ENCODE measurements around the gene FREM2.

Gene FREM2

GRCh38 chr13:38826182-38826813, 139.4 kb downstream of the FREM2 start:
- H3K36me3 ChIP-seq (ENCODE audit: insufficient read depth, low read length): no peaks in the 10 kb centered on the region
- no peaks in the 10 kb centered on the region for H3K9me3 ChIP-seq (ENCODE audit: low read length)
- H2AFZ ChIP-seq (ENCODE audit: low read depth, low read length): peak overlapping the region; percentile 4
- H3K4me3 ChIP-seq (ENCODE audit: low read length): peak overlapping the region; percentile 10
- peaks cover 19% of the 10 kb centered on the region for H3K4me1 ChIP-seq (ENCODE audit: insufficient read depth, low read length)
- H3K27me3 ChIP-seq (ENCODE audit: insufficient read depth, low read length): no peaks in the 10 kb centered on the region

DNA sequence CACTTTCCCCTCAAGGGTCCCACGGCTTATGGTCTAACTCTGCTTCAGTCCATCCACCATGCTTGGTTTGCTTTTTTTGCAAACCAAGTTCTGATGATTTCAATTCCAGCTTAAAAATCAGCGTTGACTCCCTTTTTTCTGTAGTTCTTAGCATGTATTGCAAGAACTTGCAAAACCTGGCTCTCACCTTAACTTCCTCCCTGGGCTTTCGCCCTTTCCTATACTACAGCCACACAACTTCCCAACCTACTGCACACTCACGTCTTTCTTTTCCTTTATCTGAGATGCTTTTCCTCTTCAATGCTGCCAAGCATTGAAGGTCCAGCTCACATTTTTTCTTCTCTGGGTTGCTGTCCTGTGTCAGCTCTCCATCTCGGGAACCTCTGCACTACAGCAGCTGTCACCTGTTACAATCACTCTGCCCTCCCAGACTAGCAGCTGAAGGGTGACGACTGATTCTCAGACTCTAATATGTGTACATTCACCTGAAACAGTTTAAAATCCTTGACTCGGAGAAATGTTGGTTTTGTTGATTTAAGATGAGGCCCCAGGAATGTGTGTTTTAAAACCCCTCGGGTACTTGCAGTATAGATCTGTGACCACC, 143.7 kb downstream of the FREM2 start:
- Histone ChIP-seq H3K36me3 (ENCODE audit: insufficient read depth, low read length) (no peaks in the 10 kb centered on the region), H3K27me3 (ENCODE audit: insufficient read depth, low read length) (no peaks in the 10 kb centered on the region)

DNA sequence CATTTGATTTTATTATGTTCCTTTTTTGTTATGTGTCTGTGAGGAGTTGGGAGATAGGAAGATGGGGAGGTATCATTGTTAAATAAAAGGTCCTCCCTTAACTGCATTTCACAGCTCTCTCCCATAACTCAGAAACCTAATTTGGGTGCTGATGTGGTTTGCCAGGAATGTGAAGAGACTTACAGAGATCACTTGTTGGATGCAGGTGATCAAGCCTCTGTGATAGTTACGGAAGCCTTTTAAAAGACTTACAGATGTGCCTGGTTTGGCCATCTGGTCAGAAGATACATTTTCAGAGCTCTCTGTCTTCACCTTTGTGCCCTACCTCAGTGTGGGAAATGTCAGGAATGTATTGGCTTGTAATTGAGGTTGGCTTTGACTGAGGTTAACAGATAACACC, 157.7 kb downstream of the FREM2 start:
- Histone ChIP-seq H3K36me3 (ENCODE audit: insufficient read depth, low read length) (no peaks in the 10 kb centered on the region), H3K4me3 (ENCODE audit: low read length) (no peak overlapping the region), H2AFZ (ENCODE audit: low read depth, low read length) (no peak overlapping the region)

More for the DNA sequence above, 143.7 kb downstream of the FREM2 start:
- Histone ChIP-seq H3K4me3 (ENCODE audit: low read length) (no peak overlapping the region), H3K9me3 (ENCODE audit: low read length) (no peaks in the 10 kb centered on the region), H2AFZ (ENCODE audit: low read depth, low read length) (no peak overlapping the region), H3K4me1 (ENCODE audit: insufficient read depth, low read length) (peaks cover 8% of the 10 kb centered on the region)

DNA sequence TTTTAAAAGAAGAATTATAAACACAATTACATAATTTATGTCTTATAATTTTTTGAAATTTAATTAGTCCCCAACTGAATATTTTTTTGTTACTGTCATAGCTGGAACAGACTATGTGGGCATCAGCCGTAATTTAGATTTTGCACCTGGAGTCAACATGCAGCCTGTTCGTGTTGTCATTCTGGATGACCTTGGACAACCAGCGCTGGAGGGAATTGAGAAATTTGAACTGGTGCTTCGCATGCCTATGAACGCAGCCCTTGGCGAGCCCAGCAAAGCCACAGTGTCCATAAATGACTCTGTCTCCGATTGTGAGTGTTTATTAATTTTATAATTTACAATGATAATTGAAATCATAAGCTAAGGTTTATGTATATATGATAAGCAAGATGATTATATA, 161.5 kb downstream of the FREM2 start:
- H3K4me3 ChIP-seq (ENCODE audit: low read length): no peak overlapping the region
- no peaks in the 10 kb centered on the region for H3K4me1 ChIP-seq (ENCODE audit: insufficient read depth, low read length)
- no peaks in the 10 kb centered on the region for H3K27me3 ChIP-seq (ENCODE audit: insufficient read depth, low read length)

More for the DNA sequence above, 157.7 kb downstream of the FREM2 start:
- Histone ChIP-seq H3K4me1 (ENCODE audit: insufficient read depth, low read length) (no peaks in the 10 kb centered on the region), H3K9me3 (ENCODE audit: low read length) (peaks cover 1% of the 10 kb centered on the region), H3K27me3 (ENCODE audit: insufficient read depth, low read length) (no peaks in the 10 kb centered on the region)

DNA sequence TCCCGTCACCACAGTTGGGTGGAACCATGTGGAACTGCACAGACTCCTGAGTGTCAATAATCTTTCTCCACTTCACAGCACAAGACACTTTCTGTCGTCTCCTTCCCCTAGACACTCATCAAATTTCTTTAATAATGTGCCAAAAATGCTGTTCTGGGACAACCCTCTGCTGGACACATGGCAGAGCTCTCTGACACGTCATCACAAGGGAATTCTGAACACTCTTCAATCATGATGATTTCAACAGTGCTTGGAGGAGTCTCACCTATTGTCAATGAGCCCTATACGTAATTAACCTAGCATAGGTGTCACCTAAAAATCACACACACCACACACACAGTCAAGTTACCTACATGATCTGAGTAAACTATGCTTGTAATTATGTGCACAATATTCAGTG, 162.4 kb downstream of the FREM2 start:
- Histone ChIP-seq H2AFZ (ENCODE audit: low read depth, low read length) (no peak overlapping the region), H3K4me1 (ENCODE audit: insufficient read depth, low read length) (no peaks in the 10 kb centered on the region), H3K9me3 (ENCODE audit: low read length) (no peaks in the 10 kb centered on the region), H3K27me3 (ENCODE audit: insufficient read depth, low read length) (no peaks in the 10 kb centered on the region), H3K4me3 (ENCODE audit: low read length) (no peak overlapping the region), H3K36me3 (ENCODE audit: insufficient read depth, low read length) (peaks cover 2% of the 10 kb centered on the region)

More for the DNA sequence above, 161.5 kb downstream of the FREM2 start:
- H2AFZ ChIP-seq (ENCODE audit: low read depth, low read length): no peak overlapping the region
- H3K36me3 ChIP-seq (ENCODE audit: insufficient read depth, low read length): peaks cover 2% of the 10 kb centered on the region
- no peaks in the 10 kb centered on the region for H3K9me3 ChIP-seq (ENCODE audit: low read length)

DNA sequence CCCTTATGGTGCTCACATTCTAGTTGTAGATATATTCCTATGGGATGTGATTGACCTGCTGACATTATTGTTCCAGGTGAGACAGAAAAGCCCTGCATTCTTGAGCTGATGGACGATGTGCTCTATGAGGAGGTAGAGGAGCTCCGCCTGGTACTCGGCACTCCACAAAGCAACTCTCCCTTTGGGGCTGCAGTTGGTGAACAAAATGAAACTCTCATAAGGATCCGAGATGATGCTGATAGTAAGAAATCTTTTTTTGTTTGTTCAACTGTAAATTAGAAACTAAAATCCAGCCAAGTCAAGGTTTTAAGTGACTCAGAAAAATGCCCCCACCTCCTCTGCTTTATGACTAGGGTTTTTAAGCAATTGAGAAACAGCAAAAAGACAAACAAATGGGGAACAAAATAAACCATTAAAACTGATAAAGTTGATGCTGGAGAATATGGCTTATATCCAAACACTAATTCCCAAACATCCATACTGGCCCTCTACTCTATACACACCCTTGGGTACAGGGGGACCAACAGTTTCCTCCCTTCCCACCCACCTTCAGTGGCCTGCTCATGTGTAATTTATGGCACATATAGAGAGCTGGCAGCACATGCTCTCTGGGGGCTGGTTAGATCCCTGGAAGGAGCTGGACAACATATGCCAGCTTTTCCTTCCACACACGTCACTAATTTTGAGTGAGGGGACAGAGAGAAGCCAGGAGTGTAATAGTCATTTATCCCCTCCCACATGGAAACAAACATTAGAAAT, 164.2 kb downstream of the FREM2 start:
- Histone ChIP-seq H3K4me3 (ENCODE audit: low read length) (no peak overlapping the region), H2AFZ (ENCODE audit: low read depth, low read length) (no peak overlapping the region), H3K36me3 (ENCODE audit: insufficient read depth, low read length) (peaks cover 2% of the 10 kb centered on the region), H3K27me3 (ENCODE audit: insufficient read depth, low read length) (no peaks in the 10 kb centered on the region), H3K4me1 (ENCODE audit: insufficient read depth, low read length) (no peaks in the 10 kb centered on the region), H3K9me3 (ENCODE audit: low read length) (no peaks in the 10 kb centered on the region)

DNA sequence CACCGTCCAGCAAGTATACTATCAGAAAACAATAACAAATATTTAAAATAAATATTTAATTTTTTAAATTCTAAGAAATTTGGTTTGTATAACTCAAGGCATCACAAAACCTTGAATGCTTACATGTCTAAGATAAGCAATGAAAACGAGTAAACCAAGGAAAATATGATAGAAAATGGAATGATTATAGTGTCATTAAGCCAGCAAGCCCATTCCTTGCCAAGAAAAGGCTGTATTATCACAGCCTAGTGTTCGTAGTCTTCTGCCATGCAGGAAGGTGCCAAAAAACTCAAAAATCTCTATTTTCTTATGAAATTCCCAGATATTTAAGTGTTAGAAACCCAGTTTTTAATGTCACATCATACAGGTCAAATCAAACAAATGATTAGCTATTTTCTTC, 167.3 kb downstream of the FREM2 start:
- no peaks in the 10 kb centered on the region for H3K27me3 ChIP-seq (ENCODE audit: insufficient read depth, low read length)
- H3K9me3 ChIP-seq (ENCODE audit: low read length): no peaks in the 10 kb centered on the region
- H3K36me3 ChIP-seq (ENCODE audit: insufficient read depth, low read length): peaks cover 2% of the 10 kb centered on the region
- H2AFZ ChIP-seq (ENCODE audit: low read depth, low read length): no peak overlapping the region
- H3K4me1 ChIP-seq (ENCODE audit: insufficient read depth, low read length): no peaks in the 10 kb centered on the region
- H3K4me3 ChIP-seq (ENCODE audit: low read length): no peak overlapping the region

DNA sequence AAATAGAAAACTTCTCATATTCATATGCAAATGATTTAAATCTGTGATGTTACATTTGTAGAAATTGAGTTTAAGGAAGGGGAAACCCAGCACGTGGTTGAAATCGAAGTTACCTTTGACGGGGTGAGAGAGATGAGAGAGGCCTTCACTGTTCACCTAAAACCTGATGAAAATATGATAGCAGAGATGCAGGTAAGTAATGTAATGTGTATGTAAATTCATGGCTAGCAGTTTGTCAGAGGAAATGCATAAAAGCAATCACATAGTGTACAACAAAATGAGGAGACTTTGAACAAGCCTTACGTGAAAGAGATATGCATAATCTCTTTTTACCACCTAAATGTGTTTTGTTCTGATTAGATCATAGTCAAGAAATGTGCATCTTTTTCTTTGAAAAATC, 169.2 kb downstream of the FREM2 start:
- Histone ChIP-seq H3K4me1 (ENCODE audit: insufficient read depth, low read length) (no peaks in the 10 kb centered on the region), H3K9me3 (ENCODE audit: low read length) (no peaks in the 10 kb centered on the region), H3K27me3 (ENCODE audit: insufficient read depth, low read length) (no peaks in the 10 kb centered on the region), H3K36me3 (ENCODE audit: insufficient read depth, low read length) (no peaks in the 10 kb centered on the region), H3K4me3 (ENCODE audit: low read length) (no peak overlapping the region), H2AFZ (ENCODE audit: low read depth, low read length) (no peak overlapping the region)

- Histone ChIP-seq H3K27me3 (ENCODE audit: insufficient read depth, low read length) (no peaks in the 10 kb centered on the region), H3K36me3 (ENCODE audit: insufficient read depth, low read length) (no peaks in the 10 kb centered on the region), H2AFZ (ENCODE audit: low read depth, low read length) (no peak overlapping the region), H3K9me3 (ENCODE audit: low read length) (no peaks in the 10 kb centered on the region), H3K4me1 (ENCODE audit: insufficient read depth, low read length) (no peaks in the 10 kb centered on the region), H3K4me3 (ENCODE audit: low read length) (no peak overlapping the region)
Measured at GRCh38 chr13:38862443-38862842, 175.6 kb downstream of the FREM2 start.

DNA sequence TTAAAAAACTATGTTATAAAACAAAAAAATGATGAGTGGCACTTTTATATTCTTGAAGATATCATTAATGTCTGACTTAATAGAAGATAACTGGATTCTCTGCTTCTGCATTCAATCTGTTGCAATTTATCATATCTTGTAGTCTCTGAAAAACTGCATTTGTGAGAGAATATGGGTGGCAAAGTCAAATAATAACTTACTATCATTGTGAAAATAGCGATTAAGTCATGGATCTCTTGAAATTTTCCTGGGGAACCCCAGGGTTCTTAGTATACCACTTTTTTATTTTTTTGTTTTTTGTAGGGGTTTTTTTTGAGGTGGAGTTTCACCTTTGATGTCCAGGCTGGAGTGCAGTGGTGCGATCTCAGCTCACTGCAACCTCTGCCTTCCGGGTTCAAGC, 176.7 kb downstream of the FREM2 start:
- Histone ChIP-seq H3K4me3 (ENCODE audit: low read length) (no peak overlapping the region), H3K27me3 (ENCODE audit: insufficient read depth, low read length) (no peaks in the 10 kb centered on the region), H3K36me3 (ENCODE audit: insufficient read depth, low read length) (no peaks in the 10 kb centered on the region), H2AFZ (ENCODE audit: low read depth, low read length) (no peak overlapping the region), H3K4me1 (ENCODE audit: insufficient read depth, low read length) (no peaks in the 10 kb centered on the region), H3K9me3 (ENCODE audit: low read length) (no peaks in the 10 kb centered on the region)

DNA sequence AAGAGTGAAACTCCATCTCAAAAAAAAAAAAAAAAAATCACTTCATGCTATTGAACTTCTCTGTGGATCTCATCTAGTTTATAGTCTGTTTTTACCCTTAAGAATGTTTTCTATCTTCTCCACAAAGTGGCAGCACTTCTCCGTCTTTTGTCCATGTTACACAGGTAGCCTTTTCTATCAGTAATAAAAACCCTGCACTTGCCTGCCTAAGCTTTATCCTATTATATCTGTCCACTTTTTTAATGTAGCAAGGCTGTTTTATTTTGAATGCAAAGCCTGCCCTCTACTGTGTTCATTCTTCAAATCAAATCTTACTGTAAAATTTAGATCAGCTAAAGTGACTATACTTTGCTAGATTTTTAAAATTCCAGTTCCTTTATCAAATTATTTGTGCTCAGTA, 179.8 kb downstream of the FREM2 start:
- no peak overlapping the region for H2AFZ ChIP-seq (ENCODE audit: low read depth, low read length)
- no peaks in the 10 kb centered on the region for H3K9me3 ChIP-seq (ENCODE audit: low read length)
- no peaks in the 10 kb centered on the region for H3K27me3 ChIP-seq (ENCODE audit: insufficient read depth, low read length)
- H3K36me3 ChIP-seq (ENCODE audit: insufficient read depth, low read length): no peaks in the 10 kb centered on the region
- no peaks in the 10 kb centered on the region for H3K4me1 ChIP-seq (ENCODE audit: insufficient read depth, low read length)
- H3K4me3 ChIP-seq (ENCODE audit: low read length): no peak overlapping the region

DNA sequence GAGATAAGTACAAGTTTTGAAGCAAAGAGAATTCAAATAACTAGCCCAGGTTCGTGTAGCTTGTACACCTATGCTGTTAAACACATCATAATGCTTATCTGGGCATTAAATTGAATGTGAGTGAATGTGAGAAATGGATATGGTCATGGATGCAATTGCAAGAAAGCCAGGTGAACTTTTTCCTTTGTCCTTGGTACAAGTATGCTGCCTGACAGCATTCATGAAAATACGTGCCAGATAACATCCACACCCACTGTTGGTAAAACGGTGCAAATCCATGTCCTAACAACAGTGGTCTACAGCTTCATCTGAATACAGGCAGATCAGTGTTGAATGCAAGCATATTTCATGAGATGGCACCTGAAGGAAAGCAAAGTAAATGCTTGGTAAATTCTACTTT, 181.5 kb downstream of the FREM2 start:
- no peak overlapping the region for H2AFZ ChIP-seq (ENCODE audit: low read depth, low read length)

GRCh38 chr13:38868870-38869269, 182.0 kb downstream of the FREM2 start:
- Histone ChIP-seq H3K9me3 (ENCODE audit: low read length) (no peaks in the 10 kb centered on the region), H2AFZ (ENCODE audit: low read depth, low read length) (no peak overlapping the region), H3K4me1 (ENCODE audit: insufficient read depth, low read length) (no peaks in the 10 kb centered on the region), H3K36me3 (ENCODE audit: insufficient read depth, low read length) (no peaks in the 10 kb centered on the region), H3K27me3 (ENCODE audit: insufficient read depth, low read length) (no peaks in the 10 kb centered on the region), H3K4me3 (ENCODE audit: low read length) (no peak overlapping the region)

More for the DNA sequence above, 181.5 kb downstream of the FREM2 start:
- Histone ChIP-seq H3K4me3 (ENCODE audit: low read length) (no peak overlapping the region), H3K9me3 (ENCODE audit: low read length) (no peaks in the 10 kb centered on the region), H3K4me1 (ENCODE audit: insufficient read depth, low read length) (no peaks in the 10 kb centered on the region), H3K36me3 (ENCODE audit: insufficient read depth, low read length) (no peaks in the 10 kb centered on the region), H3K27me3 (ENCODE audit: insufficient read depth, low read length) (no peaks in the 10 kb centered on the region)
